ENCODE results near the gene STEAP3.

- no peak for TF ChIP-seq ZNF274 (IDR thresholded peaks at IDR 0.05; ENCODE audit: low read depth, low read length)
- TF ChIP-seq YY1 (IDR thresholded peaks at IDR 0.05; ENCODE audit: insufficient read depth, insufficient read length), result no peak
These were observed 3.7 kb downstream of the STEAP3 start for GRCh38 chr2:119227346-119227745.

All from NT2/D1 (cell line).